ENCODE results near the gene SGCG.
A peak's percentile ranks its signal among the peaks of the same experiment; 100 is the strongest.

The SGCG gene

GRCh38 chr13:23267571-23267970 lies 86.8 kb downstream of the SGCG start:
- H3K4me3 ChIP-seq (ENCODE audit: low read depth, low read length) = no peak overlapping the region
- TF ChIP-seq CTCF (IDR thresholded peaks at IDR 0.05; ENCODE audit: low read depth, low read length, missing control alignments) = no peak
- DNase-seq (ENCODE audit: low read depth) = no peak

- peak; percentile 5 for DNase-seq (ENCODE audit: low read depth)
- H3K4me3 ChIP-seq (ENCODE audit: low read depth, low read length) = no peak overlapping the region
- TF ChIP-seq CTCF (IDR thresholded peaks at IDR 0.05; ENCODE audit: low read depth, low read length, missing control alignments) = no peak
These were observed 87.7 kb downstream of the SGCG start for GRCh38 chr13:23268441-23268840.

GRCh38 chr13:23271331-23271730 lies 90.6 kb downstream of the SGCG start:
- no peak for TF ChIP-seq CTCF (IDR thresholded peaks at IDR 0.05; ENCODE audit: low read depth, low read length, missing control alignments)
- DNase-seq (ENCODE audit: low read depth) = no peak
- no peak overlapping the region for H3K4me3 ChIP-seq (ENCODE audit: low read depth, low read length)

DNA sequence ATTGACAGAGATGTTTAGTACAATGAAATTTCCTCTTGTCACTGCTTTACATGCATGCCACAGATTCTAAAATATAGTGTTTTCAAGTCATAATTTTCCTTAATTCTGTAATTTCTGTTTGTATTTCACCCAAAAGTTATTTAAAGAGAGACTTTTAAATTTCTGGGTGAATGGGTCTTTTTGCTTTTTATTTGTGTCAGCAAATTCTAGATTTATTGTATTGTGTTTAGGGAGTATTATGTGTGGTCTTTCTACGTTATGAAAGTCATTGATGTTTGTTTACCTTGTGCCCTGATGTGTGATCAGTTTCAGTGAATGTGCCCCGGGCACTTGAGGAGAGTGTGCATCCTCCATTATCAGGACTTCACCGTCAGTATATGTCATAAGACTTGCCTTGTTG lies 92.7 kb downstream of the SGCG start:
- H3K4me3 ChIP-seq (ENCODE audit: low read depth, low read length) = no peak overlapping the region
- no peak for TF ChIP-seq CTCF (IDR thresholded peaks at IDR 0.05; ENCODE audit: low read depth, low read length, missing control alignments)
- DNase-seq (ENCODE audit: low read depth) = no peak

GRCh38 chr13:23279321-23279720 lies 98.5 kb downstream of the SGCG start:
- no peak overlapping the region for H3K4me3 ChIP-seq (ENCODE audit: low read depth, low read length)
- DNase-seq (ENCODE audit: low read depth) = no peak
- TF ChIP-seq CTCF (IDR thresholded peaks at IDR 0.05; ENCODE audit: low read depth, low read length, missing control alignments) = no peak

DNA sequence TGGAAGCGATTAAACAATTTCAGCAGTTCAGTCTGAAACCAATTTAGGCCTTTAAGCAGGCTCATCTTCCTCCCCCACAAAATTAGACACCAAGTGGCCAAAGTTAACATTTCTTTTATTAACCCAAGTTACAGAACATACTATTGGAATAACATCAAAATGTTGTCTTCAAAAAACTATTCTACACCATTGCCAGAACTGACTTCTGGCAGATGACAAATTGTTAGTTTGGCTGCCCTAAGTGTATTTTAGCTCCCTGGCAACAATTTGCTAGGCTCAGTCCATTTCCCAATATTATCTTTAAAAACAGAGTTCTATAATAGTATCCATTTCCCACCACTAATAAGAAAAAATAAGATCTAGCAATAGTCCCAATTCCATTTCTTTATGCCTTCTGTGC lies 107.8 kb downstream of the SGCG start:
- TF ChIP-seq CTCF (IDR thresholded peaks at IDR 0.05; ENCODE audit: low read depth, low read length, missing control alignments) = no peak
- no peak for DNase-seq (ENCODE audit: low read depth)
- H3K4me3 ChIP-seq (ENCODE audit: low read depth, low read length) = no peak overlapping the region

DNA sequence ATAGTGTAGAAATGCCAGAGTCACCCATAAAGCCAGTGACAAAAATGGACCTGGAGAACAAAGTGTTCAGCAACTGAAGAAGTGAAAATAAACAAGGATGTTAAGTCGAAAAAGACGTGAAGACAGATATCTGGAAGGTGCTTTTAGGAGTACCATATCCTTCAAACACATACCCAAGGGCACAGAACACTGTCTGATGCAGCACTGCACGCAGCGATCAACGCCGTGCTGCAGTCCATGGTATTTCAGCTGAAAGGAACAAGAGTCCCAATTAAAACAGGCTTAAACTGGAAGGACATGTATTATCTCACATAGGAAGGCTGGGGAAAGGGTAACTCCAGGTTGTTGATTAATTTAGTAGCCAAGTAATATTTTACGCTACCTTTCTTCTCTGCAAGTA lies 108.2 kb downstream of the SGCG start:
- DNase-seq (ENCODE audit: low read depth) = no peak
- H3K4me3 ChIP-seq (ENCODE audit: low read depth, low read length) = no peak overlapping the region
- TF ChIP-seq CTCF (IDR thresholded peaks at IDR 0.05; ENCODE audit: low read depth, low read length, missing control alignments) = no peak

All from GM12864 (cell line).